ENCODE data around the gene CACFD1.

CACFD1 gene

DNA sequence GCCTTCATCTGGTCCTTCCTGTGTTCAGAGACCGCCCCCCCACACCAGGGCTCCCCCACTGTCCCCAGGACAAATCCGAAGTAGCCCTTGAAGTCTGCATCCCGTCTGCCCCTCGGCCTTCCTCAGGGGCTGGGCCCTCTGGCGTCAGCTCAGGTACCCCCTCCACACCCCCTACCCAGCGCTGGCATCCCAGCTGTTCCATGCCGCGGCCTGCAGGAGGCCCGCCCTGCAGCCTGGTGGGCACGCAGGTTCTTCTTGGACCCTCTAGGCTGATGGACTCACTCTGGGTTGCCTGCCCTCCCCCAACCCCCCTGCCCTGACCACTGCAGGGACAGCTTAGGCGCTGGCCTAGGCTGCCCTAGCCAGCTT is 12.5 kb downstream of the CACFD1 start:
- Histone ChIP-seq H3K79me2 (ENCODE audit: insufficient read depth, low read length) (no peaks in the 10 kb centered on the region), H3K4me2 (ENCODE audit: insufficient read depth, low read length) (no peak overlapping the region), H3K27ac (ENCODE audit: low read length) (no peak overlapping the region), H3K27me3 (ENCODE audit: insufficient read depth, low read length, poor library complexity) (no peaks in the 10 kb centered on the region), H3K4me1 (ENCODE audit: insufficient read depth, low read length) (no peaks in the 10 kb centered on the region), H3K9ac (ENCODE audit: low read depth, low read length) (no peak overlapping the region), H2AFZ (ENCODE audit: low read depth, low read length) (no peak overlapping the region), H3K36me3 (ENCODE audit: insufficient read depth, low read length) (peaks cover 24% of the 10 kb centered on the region), H3K4me3 (ENCODE audit: low read depth in 1 of 2, low read length in 2 of 2) (no peak overlapping the region), H3K9me3 (ENCODE audit: insufficient read depth, low read length, severe bottlenecking) (no peaks in the 10 kb centered on the region), H4K20me1 (ENCODE audit: insufficient read depth, low read length) (no peaks in the 10 kb centered on the region; the same call in 1 of the 2 replicates)
- ATAC-seq (ENCODE audit: insufficient read depth, low read depth): no peak
- no peak for DNase-seq
- TF ChIP-seq, protein P1, sequence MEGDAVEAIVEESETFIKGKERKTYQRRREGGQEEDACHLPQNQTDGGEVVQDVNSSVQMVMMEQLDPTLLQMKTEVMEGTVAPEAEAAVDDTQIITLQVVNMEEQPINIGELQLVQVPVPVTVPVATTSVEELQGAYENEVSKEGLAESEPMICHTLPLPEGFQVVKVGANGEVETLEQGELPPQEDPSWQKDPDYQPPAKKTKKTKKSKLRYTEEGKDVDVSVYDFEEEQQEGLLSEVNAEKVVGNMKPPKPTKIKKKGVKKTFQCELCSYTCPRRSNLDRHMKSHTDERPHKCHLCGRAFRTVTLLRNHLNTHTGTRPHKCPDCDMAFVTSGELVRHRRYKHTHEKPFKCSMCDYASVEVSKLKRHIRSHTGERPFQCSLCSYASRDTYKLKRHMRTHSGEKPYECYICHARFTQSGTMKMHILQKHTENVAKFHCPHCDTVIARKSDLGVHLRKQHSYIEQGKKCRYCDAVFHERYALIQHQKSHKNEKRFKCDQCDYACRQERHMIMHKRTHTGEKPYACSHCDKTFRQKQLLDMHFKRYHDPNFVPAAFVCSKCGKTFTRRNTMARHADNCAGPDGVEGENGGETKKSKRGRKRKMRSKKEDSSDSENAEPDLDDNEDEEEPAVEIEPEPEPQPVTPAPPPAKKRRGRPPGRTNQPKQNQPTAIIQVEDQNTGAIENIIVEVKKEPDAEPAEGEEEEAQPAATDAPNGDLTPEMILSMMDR (IDR thresholded peaks at IDR 0.05; ENCODE audit: borderline replicate concordance, extremely low read depth, low read length, poor library complexity, severe bottlenecking): no peak
- no peak for TF ChIP-seq EZH2 (IDR thresholded peaks at IDR 0.05; ENCODE audit: borderline replicate concordance, low read depth, low read length, severe bottlenecking)

DNA sequence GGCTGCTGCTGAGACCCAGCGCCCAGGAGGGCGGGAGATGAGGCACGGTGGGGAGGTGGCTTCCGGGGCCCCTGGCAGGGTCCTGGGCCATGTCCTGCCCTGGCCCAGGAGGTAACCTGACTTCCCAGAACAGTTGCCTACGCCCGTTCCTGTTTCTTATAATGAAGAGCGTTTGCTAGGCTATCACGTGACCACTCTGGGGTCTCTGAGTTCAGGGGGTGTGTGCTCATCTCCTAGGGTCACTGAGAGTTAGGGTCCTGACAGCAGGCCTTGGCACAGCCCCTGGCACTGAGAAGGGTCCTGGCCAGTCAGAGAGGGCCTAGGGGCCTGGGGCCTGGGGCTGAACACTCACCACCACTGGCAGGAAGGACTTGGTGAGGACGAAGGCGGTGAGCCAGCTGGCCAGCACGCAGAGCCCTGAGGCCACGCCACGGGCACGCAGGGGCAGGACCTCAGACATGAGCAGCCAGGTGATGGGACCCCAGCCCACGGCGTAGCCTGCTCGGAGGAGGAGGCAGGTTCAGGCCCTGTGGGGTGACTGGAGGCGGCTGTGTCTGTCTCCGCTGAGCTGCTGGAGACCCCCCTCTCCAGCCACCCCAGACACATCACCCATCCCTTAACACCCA is 13.1 kb downstream of the CACFD1 start:
- H3K4me3 ChIP-seq (ENCODE audit: low read depth in 1 of 2, low read length in 2 of 2): no peak overlapping the region
- H3K4me1 ChIP-seq (ENCODE audit: insufficient read depth, low read length): peaks cover 5% of the 10 kb centered on the region
- ATAC-seq (ENCODE audit: insufficient read depth, low read depth) (no peak), DNase-seq (no peak)
- TF ChIP-seq, protein P1 (IDR thresholded peaks at IDR 0.05; ENCODE audit: borderline replicate concordance, extremely low read depth, low read length, poor library complexity, severe bottlenecking): no peak
- no peak for TF ChIP-seq EZH2 (IDR thresholded peaks at IDR 0.05; ENCODE audit: borderline replicate concordance, low read depth, low read length, severe bottlenecking)
- H3K9ac ChIP-seq (ENCODE audit: low read depth, low read length): no peak overlapping the region
- H3K27ac ChIP-seq (ENCODE audit: low read length): no peak overlapping the region
- no peak overlapping the region for H3K4me2 ChIP-seq (ENCODE audit: insufficient read depth, low read length)
- no peaks in the 10 kb centered on the region for H3K79me2 ChIP-seq (ENCODE audit: insufficient read depth, low read length)
- no peaks in the 10 kb centered on the region; the same call in 1 of the 2 replicates for H4K20me1 ChIP-seq (ENCODE audit: insufficient read depth, low read length)
- H3K27me3 ChIP-seq (ENCODE audit: insufficient read depth, low read length, poor library complexity): no peaks in the 10 kb centered on the region
- no peaks in the 10 kb centered on the region for H3K9me3 ChIP-seq (ENCODE audit: insufficient read depth, low read length, severe bottlenecking)
- peaks cover 24% of the 10 kb centered on the region for H3K36me3 ChIP-seq (ENCODE audit: insufficient read depth, low read length)
- no peak overlapping the region for H2AFZ ChIP-seq (ENCODE audit: low read depth, low read length)

DNA sequence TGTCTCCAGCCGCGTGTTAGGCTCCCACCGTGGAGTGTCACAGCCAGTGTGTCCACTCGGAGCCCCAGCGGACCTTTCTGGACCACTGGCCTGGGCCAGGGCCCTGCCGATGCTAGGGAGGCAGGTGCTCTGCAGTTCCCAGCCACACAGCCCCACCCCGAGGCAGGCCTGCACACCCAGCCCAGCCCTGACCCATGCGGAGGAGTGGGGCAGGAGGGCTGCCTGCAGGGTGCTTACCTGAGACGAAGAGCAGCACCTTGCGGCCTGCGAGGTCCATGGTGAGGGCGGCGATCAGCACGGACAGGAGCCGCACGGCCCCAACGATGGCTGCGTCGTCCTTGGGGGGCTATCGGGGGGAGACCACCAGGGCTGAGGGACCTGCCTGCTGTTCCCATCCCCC is 14.0 kb downstream of the CACFD1 start:
- no peak overlapping the region for H3K4me2 ChIP-seq (ENCODE audit: insufficient read depth, low read length)
- 0 out of 2 replicates have a peak, but pooled peaks cover 3% of the 10 kb centered on the region for H3K79me2 ChIP-seq (ENCODE audit: insufficient read depth, low read length)
- no peaks in the 10 kb centered on the region for H3K27me3 ChIP-seq (ENCODE audit: insufficient read depth, low read length, poor library complexity)
- H3K4me3 ChIP-seq (ENCODE audit: low read depth in 1 of 2, low read length in 2 of 2): no peak overlapping the region
- H3K4me1 ChIP-seq (ENCODE audit: insufficient read depth, low read length): peaks cover 14% of the 10 kb centered on the region
- DNase-seq (no peak), ATAC-seq (ENCODE audit: insufficient read depth, low read depth) (no peak)
- H2AFZ ChIP-seq (ENCODE audit: low read depth, low read length): no peak overlapping the region
- H3K9me3 ChIP-seq (ENCODE audit: insufficient read depth, low read length, severe bottlenecking): no peaks in the 10 kb centered on the region
- H3K27ac ChIP-seq (ENCODE audit: low read length): no peak overlapping the region
- H4K20me1 ChIP-seq (ENCODE audit: insufficient read depth, low read length): no peaks in the 10 kb centered on the region
- TF ChIP-seq, protein P1 (IDR thresholded peaks at IDR 0.05; ENCODE audit: borderline replicate concordance, extremely low read depth, low read length, poor library complexity, severe bottlenecking): no peak
- TF ChIP-seq EZH2 (IDR thresholded peaks at IDR 0.05; ENCODE audit: borderline replicate concordance, low read depth, low read length, severe bottlenecking): no peak
- peaks cover 24% of the 10 kb centered on the region for H3K36me3 ChIP-seq (ENCODE audit: insufficient read depth, low read length)
- no peak overlapping the region for H3K9ac ChIP-seq (ENCODE audit: low read depth, low read length)
